HG03060 (cell line): ENCODE data around the gene RASGEF1B.
"Not testable (repeated sequence)": the region's sequence is repeated elsewhere in the genome, so short reads cannot be mapped to it uniquely, and the experiment has no call there.

ENCODE experiments used
- ATAC-seq: cut with Tn5 transposase; IDR thresholded peaks from one replicate; pipeline ENCODE4 v1.9.1; 2021; ENCODE audit warnings: low read depth, moderate number of reproducible peaks; ENCODE audit not compliant: unreplicated experiment

The RASGEF1B gene

GRCh38 chr4:81436941-81437574 lies 34.6 kb downstream of the RASGEF1B start:
- ATAC-seq = no peak

DNA sequence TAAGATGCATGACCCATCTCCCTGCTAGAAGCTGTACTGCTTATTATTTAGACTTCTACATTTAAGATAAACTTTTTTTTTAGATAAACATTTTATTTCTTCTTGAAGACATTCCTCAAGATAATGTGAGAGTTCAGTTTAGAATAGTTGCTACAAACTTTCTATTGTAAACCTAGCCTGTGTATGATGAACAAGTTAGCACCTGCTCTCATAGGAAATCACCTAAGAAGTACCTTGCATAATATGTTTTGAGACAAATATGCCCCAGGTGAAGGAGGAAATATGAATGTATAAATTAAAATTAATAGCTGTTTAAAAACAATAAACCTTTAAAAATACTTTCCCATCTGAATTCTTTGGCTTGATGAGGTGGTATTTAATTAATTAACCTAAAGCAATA lies 35.6 kb downstream of the RASGEF1B start:
- no peak for ATAC-seq

DNA sequence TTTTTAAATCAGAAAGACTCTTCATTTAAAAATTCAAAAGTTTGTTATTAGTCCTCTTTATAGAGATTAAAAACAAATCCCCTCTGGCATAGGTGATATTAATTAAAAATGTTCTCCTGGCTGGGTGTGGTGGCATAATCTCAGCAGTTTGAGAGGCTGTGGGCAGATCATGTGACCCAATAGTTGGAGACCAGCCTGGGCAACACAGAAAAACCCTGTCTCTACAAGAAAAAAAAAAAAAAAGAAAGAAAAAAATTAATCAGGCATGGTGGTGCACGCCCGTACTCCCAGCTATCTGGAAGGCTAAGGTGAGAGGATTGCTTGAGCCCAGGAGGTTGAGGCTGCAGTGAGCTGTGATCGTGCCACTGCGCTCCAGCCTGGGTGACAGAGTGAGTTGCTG lies 38.9 kb downstream of the RASGEF1B start:
- no peak for ATAC-seq

DNA sequence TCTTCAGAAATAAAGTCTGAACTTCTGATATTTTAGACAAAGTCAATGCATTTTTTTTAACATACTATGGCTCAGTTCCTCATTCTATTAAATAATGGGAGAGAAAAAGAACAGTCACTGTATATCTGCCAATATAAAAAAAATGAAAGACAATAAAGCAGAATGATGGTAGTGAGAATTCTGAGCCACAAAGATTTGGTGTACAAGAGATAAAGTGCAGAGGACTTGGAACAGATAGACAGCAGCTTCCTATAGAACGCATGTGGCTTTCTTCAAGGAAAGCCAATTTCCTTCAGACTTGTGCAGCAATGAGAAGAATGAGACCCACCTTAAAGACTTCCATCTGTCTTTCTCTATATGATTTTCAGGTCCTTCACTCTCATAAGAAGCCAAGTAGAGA lies 39.7 kb downstream of the RASGEF1B start:
- no peak for ATAC-seq

DNA sequence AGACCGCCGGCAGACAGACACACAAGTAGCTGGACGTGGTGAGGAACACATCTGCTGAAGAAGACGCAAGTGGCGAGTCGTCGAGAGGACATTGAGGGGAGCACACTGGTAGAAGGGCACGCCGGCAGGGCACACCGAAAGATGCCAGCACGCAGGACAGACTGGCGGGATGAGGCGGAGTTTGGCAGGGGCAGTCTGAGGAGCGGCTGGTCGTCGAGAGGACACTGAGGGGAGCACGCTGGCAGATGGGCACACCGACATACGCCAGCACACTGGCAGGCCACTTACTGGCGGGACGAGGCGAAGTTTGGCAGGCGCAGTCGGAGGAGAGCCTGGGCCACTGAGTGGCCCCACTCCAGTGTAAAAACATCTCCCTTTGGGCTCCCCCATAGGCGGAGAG lies 42.1 kb downstream of the RASGEF1B start:
- ATAC-seq = no peak

DNA sequence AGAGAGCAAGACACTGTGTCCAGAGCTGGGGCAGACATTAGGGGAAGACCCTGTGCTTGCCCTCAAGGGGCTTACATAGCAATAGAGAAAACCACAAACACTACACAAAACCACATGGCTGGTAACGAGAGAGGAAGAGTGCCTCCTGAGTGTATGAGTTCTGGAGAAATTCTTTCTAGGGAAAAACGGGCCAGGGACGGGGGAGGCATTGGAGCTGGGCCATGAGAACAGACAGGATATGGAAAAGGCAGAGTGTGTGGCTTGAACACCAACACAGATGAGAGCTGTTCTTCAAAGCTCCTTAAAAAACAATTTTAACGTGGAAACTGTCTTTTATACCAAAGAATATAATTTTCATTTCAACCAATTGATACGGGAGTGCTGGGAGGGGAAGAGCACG lies 42.7 kb downstream of the RASGEF1B start:
- ATAC-seq = no peak

GRCh38 chr4:81428002-81428401 lies 43.7 kb downstream of the RASGEF1B start:
- ATAC-seq = no peak

DNA sequence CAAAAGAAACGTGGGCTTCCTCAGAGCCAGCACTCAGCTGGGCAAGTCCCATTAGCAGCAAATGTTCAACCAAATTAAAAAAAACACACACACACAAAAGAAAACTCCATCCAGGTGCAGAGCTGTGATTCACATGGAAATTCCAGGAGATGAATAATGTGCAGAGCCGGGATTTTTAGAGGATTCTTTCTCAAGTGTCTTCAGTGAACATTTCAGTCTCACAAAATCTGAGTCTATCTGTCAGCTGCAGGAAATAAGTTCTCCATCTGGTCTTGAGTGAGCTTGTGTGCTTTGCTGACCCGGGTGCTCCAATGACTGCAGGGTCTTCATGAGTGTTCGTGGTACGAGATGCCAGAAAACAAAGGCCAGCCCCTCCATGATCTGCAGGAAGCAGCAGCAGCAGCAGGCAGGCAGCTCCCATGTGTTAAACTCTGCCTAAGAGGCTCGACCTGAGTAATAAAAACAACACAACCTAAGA lies 44.3 kb downstream of the RASGEF1B start:
- ATAC-seq = no peak

DNA sequence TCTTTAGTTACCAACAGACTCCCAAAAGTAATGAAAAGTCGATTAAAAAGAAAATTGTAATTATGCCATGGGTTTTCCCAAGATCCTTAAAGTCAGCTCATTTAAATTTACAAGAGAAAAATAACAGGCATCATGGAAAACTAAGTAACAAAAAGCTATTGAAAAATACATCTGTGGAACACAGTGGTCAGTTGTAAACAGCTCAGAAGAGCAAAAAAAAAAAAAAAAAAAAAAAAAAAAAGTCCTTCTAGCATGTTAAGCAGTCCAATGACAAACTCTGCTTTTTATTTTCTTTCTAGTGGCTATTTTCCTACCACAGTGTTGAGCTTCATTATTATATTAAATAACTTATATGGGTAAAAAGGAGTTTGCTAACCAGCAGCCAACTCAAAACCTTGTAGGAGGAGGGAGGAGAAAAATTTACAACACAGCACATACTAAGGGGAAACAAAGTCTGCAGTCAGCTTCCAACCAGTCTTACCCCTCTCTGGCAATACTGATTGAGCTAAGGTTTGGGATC lies 44.9 kb downstream of the RASGEF1B start:
- ATAC-seq = no peak

GRCh38 chr4:81424816-81425755 lies 46.6 kb downstream of the RASGEF1B start:
- ATAC-seq = no peak

DNA sequence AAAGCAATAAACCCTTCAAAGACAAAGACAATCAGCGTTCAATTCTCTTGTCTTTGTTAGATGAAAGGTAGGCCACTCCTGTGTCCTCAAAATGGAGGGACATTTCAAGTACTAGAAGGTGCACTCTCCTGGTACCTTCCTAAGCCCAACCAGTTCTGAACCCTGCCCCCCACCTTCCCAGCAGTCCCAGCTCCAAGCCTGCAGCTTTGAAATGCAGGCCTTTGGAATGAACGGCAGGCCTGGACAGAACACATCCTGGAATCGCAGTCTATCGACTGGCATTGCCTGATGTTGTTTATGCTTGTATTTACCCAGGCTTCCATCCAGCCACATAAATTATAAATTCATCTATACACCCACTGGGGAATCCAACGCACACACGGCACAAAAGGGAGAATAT lies 47.4 kb downstream of the RASGEF1B start:
- ATAC-seq = no peak

DNA sequence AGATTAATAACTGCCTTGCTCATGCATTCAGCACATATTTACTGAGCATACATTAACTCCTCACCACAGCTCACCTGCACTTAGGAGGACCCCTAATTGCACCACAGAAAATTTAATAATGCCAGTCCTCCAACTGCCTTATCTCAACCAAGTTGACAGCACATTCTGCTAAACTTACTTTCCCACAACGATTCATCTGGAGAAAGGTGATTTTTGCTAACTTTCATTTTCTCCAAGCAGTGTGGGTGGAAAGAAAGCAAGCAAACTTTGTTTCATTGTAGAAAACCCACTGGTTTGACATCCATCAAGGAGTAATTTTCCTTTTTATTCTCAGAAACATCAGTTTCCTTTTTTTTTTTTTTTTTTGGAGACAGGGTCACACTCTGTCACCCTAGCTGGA lies 49.1 kb downstream of the RASGEF1B start:
- no peak for ATAC-seq

GRCh38 chr4:81421346-81422218 lies 50.1 kb downstream of the RASGEF1B start:
- peak; percentile 100 for ATAC-seq

DNA sequence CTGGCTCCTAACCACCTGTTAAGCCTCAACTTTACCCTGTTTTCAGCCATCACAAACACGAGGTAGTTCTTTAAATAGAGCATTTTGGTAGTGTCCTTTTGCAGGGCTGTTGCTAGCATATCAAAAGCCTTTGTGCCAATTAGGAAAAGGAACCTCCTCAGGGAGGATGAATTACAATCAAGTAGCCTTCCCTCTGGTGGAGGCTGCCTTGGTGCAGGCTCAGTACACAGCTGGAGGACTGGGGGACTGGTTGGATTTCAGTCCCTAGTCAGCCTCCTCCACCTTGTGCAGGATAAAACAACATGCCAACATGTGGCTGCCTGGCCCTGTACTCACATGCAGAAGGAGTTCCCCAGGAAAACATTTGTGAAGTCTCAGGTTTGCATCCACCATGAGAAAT lies 53.1 kb downstream of the RASGEF1B start:
- ATAC-seq = no peak

DNA sequence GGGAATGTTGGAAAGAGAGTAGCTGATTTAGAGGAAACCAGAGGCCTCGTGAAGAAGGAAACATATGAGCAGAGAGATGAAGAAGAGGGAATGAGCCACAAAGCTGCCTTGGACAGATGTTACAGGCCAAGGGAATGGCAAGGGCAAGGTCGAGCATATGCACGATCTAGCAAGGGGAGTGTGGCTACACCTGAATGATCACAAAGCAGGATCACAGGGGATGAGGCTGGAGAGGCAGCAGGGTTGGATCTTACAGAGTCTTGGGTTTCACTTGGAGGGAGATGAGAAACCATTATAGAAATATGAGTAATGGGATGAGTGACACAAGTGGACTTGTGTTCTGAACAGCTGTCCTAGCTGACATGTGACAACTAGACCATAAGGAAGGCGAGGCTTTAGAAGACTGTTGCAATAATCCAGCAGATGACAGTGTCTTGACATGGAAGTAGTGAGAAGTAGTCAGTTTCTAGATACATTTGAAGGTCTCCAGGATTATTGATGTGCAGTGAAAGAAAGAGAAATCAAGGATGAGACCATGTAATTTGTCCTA lies 58.7 kb downstream of the RASGEF1B start:
- ATAC-seq = no peak

GRCh38 chr4:81410680-81411079 lies 61.0 kb downstream of the RASGEF1B start:
- no peak for ATAC-seq

- no peak for ATAC-seq
Measured at GRCh38 chr4:81409836-81410235, 61.9 kb downstream of the RASGEF1B start.

- no peak for ATAC-seq
Measured at GRCh38 chr4:81408341-81408740, 63.4 kb downstream of the RASGEF1B start.

DNA sequence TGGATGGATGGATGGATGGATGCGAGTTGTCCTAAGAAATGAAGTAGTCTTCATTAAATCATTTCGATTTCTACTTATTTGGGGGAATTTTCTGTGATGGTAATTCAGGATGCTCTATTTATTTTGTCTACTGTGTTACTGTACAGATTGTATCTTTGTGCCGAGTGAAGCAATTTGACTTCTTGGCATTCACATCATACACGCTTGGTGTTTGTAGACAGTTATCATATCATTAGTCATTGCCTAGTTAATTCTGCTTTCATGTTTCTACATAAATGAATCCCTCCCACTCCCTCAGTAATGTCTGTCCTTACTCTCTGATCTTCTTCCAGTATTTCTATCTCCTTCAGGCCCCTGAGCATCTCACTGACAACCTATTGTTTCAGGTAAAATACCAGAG lies 64.0 kb downstream of the RASGEF1B start:
- no peak for ATAC-seq

DNA sequence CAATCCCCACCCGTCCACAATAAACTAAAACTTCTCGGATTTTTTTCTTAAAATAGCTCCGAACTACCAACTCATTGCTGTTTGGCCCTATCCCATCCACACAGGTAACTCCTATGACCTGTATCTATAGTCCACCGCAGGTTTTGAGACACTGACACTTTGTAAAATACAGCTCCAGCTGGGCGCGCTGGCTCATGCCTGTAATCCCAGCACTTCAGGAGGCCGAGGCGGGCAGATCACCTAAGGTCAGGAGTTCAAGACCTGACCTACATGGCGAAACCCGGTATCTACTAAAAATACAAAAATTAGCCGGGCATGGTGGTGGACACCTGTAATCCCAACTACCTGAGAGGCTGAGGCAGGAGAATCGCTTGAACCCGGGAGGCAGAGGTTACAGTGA lies 65.2 kb downstream of the RASGEF1B start:
- not testable (repeated sequence) for ATAC-seq
